Fibroblast of mammary gland (primary cell): ENCODE results near the gene NGLY1.

Experiments
- DNase-seq: peaks from one replicate; pipeline ENCODE4 v3.0.0-alpha.2; 2010; ENCODE audit warnings: low read depth
- H3K4me3 ChIP-seq: 2 replicates; pipeline ENCODE4 v1.5.1; 2011; ENCODE audit warnings: low read depth, mild to moderate bottlenecking, low read length, moderate library complexity; ENCODE audit not compliant: control insufficient read depth
- TF ChIP-seq, protein P1 (sequence below): conservative IDR thresholded peaks from 2 replicates; pipeline ENCODE4 v1.5.1; 2011; ENCODE audit warnings: low read depth, low read length, inconsistent platforms; ENCODE audit not compliant: control insufficient read depth, insufficient read depth

Gene NGLY1

GRCh38 chr3:25713341-25713985 lies 69.8 kb downstream of the NGLY1 start:
- H3K4me3 ChIP-seq: no peak overlapping the region
- TF ChIP-seq, protein P1, sequence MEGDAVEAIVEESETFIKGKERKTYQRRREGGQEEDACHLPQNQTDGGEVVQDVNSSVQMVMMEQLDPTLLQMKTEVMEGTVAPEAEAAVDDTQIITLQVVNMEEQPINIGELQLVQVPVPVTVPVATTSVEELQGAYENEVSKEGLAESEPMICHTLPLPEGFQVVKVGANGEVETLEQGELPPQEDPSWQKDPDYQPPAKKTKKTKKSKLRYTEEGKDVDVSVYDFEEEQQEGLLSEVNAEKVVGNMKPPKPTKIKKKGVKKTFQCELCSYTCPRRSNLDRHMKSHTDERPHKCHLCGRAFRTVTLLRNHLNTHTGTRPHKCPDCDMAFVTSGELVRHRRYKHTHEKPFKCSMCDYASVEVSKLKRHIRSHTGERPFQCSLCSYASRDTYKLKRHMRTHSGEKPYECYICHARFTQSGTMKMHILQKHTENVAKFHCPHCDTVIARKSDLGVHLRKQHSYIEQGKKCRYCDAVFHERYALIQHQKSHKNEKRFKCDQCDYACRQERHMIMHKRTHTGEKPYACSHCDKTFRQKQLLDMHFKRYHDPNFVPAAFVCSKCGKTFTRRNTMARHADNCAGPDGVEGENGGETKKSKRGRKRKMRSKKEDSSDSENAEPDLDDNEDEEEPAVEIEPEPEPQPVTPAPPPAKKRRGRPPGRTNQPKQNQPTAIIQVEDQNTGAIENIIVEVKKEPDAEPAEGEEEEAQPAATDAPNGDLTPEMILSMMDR: no peak
- no peak for DNase-seq

DNA sequence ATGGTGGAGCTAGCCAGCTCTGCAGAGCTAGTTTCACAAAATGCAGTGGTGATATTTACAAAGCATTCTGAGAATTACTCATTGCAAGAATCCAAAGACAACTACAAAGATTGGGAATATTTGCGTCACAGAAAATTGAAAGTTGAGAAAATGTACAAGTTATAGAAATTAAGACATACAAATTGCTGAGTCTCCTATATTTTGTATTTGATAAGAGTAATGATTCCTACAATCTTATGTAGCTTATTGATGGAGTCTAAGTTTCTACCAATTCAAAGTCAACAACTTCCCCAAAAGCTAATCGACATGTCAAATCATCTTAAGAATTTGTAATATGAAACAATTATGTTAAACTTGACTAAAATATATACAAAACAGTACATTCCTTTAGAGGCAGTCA lies 72.2 kb downstream of the NGLY1 start:
- H3K4me3 ChIP-seq: no peak overlapping the region
- TF ChIP-seq, protein P1: no peak
- no peak for DNase-seq

DNA sequence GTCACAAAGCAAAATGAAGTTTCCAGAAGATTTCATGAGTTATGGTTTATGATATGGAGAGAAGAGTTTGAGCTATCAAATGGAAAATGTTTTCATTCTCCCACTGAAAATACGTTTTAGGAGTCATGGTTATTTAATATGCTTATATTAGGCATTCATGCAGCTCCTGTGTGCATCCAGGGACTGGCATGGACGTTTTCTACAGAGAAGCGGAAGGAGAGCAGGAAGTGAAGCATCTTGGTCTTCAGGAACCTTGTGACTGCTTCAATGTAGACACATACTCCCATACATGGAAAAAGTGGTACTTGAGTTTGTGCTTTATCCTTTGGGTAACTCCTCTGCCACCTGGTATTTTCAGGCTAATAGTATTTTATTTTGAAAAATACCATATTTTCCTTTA lies 75.2 kb downstream of the NGLY1 start:
- no peak for DNase-seq
- TF ChIP-seq, protein P1: no peak
- H3K4me3 ChIP-seq: no peak overlapping the region

- no peak for DNase-seq
- H3K4me3 ChIP-seq: no peak overlapping the region
- TF ChIP-seq, protein P1: no peak
Observed at GRCh38 chr3:25707268-25707926, 75.8 kb downstream of the NGLY1 start.

- DNase-seq: no peak
- TF ChIP-seq, protein P1: no peak
- no peak overlapping the region for H3K4me3 ChIP-seq
Observed at GRCh38 chr3:25706213-25706612, 77.0 kb downstream of the NGLY1 start.

DNA sequence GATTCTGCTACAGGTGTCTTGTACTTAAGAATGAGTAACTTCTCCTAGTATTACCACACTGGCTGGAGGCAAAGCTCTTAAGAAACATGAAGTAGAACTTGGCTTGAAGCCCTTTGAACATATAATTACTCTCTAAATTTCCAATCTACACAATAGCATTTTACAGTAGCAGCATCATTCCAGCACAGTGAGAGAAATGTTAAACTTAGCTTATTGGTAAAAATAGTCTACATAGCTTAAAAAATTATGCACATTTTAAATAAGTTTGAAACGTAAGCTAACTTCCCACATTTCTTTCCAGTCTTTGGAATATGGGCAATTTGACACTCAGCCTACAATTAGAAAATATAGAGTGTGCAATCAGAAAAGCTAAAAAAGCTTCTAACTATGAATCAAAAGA lies 85.7 kb downstream of the NGLY1 start:
- no peak for DNase-seq
- TF ChIP-seq, protein P1: no peak
- H3K4me3 ChIP-seq: no peak overlapping the region
